22Rv1 (cell line): ENCODE results near the gene DNASE1L1.

Source experiments
- H3K27ac ChIP-seq: fragments of 450-650 bp; 2 replicates; pipeline ENCODE4 v1.5.1; 2017
- ZFX ChIP-seq: fragments of 450-650 bp; IDR thresholded peaks from 2 replicates; pipeline ENCODE4 v1.6.1; 2017; ENCODE audit warnings: antibody characterized with exemption, borderline replicate concordance
- TF ChIP-seq, protein P1 (sequence below): fragments of 450-650 bp; IDR thresholded peaks from 2 replicates; pipeline ENCODE4 v1.5.1; 2017; ENCODE audit warnings: mild to moderate bottlenecking

The DNASE1L1 gene

DNA sequence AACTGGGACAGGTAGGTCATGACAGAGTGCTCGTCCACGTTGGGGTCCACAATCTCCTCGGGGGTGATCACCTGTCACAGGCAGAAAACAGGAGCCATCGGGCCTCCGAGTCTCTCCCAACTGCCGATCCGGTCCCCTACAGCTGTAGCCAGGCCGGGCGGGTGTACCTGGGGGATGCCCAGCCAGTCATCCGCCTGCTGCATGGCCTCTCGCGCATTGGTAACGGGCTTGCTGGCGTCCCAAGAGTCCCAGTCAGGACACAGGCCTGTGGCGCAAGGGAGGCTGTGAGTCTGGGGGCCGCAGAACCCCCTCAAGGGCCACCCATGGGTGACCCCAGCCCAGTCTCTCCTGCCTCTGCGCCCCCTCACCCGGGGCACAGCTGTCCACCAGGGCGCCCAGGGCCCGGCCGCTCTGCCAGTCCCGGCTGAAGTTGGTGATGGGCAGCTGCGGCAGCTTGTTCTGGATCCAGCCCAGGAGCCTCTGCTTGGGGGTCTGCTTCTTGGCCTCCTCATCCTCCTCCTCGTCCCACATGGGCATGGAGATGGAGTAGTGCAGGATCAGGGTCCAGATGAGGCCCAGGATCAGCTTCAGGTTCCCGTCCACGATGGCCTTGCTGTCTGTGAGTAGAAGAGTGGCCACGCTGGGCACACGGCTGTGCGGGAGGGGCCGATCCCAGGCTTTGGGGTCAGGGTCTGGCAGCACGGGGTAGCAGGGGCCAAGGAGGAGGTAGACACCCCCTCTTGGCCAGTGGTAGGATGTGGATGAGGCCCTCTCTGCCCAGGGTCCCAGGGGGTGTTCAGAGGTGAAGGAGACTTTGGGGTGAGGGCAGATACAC lies 41.4 kb downstream of the DNASE1L1 start:
- no peak for TF ChIP-seq ZFX
- TF ChIP-seq, protein P1, sequence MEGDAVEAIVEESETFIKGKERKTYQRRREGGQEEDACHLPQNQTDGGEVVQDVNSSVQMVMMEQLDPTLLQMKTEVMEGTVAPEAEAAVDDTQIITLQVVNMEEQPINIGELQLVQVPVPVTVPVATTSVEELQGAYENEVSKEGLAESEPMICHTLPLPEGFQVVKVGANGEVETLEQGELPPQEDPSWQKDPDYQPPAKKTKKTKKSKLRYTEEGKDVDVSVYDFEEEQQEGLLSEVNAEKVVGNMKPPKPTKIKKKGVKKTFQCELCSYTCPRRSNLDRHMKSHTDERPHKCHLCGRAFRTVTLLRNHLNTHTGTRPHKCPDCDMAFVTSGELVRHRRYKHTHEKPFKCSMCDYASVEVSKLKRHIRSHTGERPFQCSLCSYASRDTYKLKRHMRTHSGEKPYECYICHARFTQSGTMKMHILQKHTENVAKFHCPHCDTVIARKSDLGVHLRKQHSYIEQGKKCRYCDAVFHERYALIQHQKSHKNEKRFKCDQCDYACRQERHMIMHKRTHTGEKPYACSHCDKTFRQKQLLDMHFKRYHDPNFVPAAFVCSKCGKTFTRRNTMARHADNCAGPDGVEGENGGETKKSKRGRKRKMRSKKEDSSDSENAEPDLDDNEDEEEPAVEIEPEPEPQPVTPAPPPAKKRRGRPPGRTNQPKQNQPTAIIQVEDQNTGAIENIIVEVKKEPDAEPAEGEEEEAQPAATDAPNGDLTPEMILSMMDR = no peak

DNA sequence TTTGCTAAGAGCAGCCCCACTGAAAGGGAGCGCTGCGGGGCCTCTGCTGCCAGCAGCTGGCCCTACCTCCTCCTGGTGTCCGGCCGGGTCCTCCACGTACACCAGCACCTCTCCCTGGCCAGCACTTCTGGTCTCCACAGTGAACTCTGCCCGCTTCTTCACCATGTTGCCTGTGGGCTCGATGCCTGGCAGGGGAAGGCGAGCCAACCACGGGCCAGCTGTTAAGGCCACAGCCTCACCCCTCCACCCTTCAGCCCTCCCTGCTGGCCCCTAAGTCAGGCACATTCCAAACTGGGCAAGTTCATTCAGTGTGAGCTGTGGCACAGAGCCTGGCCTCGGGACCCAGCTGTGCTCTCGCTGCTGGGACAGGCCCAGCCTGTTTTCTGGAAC lies 42.4 kb downstream of the DNASE1L1 start:
- H3K27ac ChIP-seq = no peak overlapping the region
- TF ChIP-seq ZFX = no peak
- TF ChIP-seq, protein P1 = no peak

More for the DNA sequence above, 41.4 kb downstream of the DNASE1L1 start:
- H3K27ac ChIP-seq = no peak overlapping the region

DNA sequence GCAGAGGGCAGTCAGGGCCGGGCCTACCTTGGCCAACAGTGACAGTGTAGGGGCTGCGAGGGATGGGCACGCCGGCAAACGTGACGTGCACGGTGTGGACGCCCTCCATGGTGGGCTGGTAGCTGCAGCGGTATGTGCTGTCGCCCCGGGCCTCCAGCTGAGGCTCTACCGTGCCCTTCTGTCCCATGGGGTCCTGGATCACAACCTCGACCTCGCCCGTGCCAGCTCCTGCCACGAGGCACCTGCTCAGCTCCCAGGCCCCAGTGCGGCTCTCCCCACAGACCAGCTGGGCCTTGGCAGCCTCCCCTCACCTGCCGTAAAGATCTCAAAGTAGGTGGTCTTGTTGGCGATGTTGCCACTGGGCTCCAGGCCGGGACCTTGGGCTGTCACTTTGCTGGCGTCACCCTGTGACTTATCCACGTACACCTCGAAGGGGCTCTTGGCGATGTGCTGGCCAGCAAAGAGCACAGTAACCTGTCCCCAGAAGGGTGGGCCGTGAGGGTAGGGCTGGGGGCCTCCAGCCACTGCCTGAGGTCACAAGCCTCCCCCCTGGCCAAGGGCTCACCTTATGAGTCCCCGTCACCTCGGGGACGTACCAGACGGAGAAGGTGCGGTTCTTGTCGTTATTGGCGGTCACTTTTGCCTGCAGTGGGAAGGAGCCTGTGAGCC lies 42.9 kb downstream of the DNASE1L1 start:
- TF ChIP-seq, protein P1 = no peak
- no peak for TF ChIP-seq ZFX
- H3K27ac ChIP-seq = no peak overlapping the region

DNA sequence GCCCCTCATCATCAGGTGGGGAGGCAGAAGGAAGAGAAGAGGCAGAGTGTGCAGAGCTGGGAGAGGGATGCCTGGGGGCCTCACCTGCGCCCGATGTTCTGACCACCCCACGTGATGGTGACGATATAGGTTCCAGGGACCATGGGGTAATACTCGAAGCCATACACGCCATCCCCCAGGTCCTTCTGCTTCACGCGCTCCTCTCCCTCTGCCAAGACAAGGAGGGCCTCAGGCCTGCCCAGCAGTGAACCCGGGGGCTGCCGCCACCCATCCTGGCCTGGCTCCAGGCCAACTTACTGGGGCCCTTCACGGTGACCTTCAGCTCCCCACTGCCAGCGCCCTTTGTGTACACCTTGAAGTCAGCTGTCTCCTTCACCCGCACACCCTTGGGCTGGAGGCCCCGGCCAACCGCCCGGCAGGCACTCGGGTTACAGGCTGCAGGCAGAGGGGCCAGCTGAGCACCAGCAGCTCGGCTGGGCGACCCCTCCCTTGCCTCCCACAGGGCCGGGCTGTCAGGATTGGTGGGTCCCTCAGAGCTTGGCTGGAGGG lies 43.9 kb downstream of the DNASE1L1 start:
- no peak overlapping the region for H3K27ac ChIP-seq
- TF ChIP-seq ZFX = no peak
- TF ChIP-seq, protein P1 = no peak

DNA sequence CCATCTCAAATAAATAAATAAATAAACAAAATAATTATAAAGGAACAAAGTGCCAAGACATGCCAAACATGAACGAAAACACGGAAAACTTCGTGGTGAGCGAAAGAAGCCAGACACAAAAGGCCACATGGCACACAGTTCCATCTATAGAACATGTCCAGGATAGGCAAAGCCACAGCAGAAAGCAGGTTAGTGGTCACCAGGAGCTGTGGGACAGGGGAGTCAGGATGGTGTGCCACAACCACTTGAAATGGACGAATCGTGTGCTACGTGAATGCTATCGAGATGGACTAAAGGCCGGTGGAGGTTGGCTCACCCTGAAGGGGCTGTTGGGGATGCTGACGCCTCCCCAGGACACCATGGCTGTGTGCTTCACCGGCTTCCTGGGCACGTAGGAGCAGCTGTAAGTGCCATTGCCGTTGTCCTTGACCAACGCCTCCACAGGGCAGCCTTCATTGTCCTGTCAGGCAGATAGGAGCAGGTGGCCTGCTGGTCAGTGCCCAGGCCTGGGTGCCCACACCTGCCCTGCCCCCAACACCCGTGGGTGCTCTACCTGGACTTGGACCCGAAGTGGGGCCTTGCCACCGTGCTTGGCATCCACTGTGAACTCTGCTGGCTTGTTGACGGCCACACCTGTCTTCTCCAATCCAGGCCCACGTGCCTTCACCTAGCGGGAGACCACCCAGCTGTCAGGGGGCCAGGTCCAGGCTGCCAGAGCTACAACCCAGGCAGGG lies 45.2 kb downstream of the DNASE1L1 start:
- H3K27ac ChIP-seq = no peak overlapping the region

DNA sequence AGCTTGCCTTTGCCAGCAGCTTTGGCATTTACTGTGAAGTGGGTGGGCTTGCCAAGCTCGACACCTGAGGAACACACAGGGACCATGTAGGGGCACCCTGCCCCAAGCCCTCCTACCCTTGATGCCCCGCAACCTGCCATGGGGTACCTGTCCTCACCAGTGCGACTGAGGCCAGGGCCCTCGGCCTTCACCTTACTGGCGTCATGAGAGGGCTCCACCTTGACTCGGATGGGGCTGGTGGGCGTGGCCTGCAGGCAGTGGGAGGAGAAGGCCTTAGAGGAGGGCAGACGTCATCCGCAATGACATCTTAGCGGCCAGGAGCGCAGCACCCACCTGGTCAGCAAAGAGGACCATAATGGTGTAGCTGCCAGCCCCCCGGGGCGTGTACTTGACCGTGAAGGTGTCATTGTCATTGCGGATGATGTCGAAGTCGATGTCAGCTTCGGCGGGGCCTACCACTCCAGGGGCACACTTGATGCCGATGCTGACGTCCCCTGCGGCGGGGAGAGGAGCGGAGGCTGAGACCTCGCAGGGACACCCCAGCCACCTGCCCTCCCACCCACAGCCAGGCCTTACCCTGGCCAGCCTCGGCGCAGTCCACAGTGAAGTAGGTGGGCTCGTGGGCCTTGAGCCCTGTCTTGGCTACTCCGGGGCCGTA lies 46.8 kb downstream of the DNASE1L1 start:
- H3K27ac ChIP-seq = no peak overlapping the region
- TF ChIP-seq, protein P1 = no peak
- no peak for TF ChIP-seq ZFX

More for the DNA sequence above, 45.2 kb downstream of the DNASE1L1 start:
- TF ChIP-seq, protein P1 = no peak
- no peak for TF ChIP-seq ZFX
